Stimulated activated naive B cell treated with anti-CD40 and anti-IgM and Interleukin-4, amounts not matched to agents 10 μg/mL and 1 μg/mL and 100 μg/mL, for 72 hours (primary cell): Measurements from ENCODE around the gene SEZ6.
A peak's percentile ranks its signal among the peaks of the same experiment; 100 is the strongest.

Experiments used
- ATAC-seq, 2 donors: fragments of 150-1000 bp; cut with Tn5 transposase; replicated peaks; 2 replicates each; pipeline ENCODE4 v1.10.0; 2021; ENCODE audit warnings: moderate library complexity in 1 of 2
- DNase-seq: peaks from one replicate; pipeline ENCODE4 v3.0.0; 2021
- H3K27ac Mint-ChIP-seq: one replicate; pipeline ENCODE4 v1.8.0; 2022; ENCODE audit warnings: mild to moderate bottlenecking, mixed read lengths
- H3K27me3 Mint-ChIP-seq, 2 donors: one replicate each; pipeline ENCODE4 v1.8.0; 2022; ENCODE audit warnings: mixed read lengths in 2 of 2
- H3K36me3 Mint-ChIP-seq, 2 donors: one replicate each; pipeline ENCODE4 v1.8.0; 2022; ENCODE audit warnings: mixed read lengths in 2 of 2, mild to moderate bottlenecking in 1 of 2
- H3K4me1 Mint-ChIP-seq, 2 donors: one replicate each; pipeline ENCODE4 v1.8.0; 2022; ENCODE audit warnings: mixed read lengths in 2 of 2, mild to moderate bottlenecking in 1 of 2
- H3K4me3 Mint-ChIP-seq, 2 donors: one replicate each; pipeline ENCODE4 v1.8.0; 2022; ENCODE audit warnings: mild to moderate bottlenecking in 2 of 2, mixed read lengths in 2 of 2, moderate library complexity in 1 of 2
- H3K9me3 Mint-ChIP-seq, 2 donors: one replicate each; pipeline ENCODE4 v1.8.0; 2022; ENCODE audit warnings: mixed read lengths in 2 of 2, mild to moderate bottlenecking in 1 of 2

SEZ6 gene

GRCh38 chr17:28986714-28987655 is 18.8 kb downstream of the SEZ6 start:
- Mint-ChIP-seq H3K4me1 (peaks cover 14 to 15% of the 10 kb centered on the region in 2 donors), H3K27me3 (peaks cover 10 to 12% of the 10 kb centered on the region in 2 donors), H3K9me3 (peaks cover 0 to 1% of the 10 kb centered on the region in 2 donors), H3K4me3 (no peak overlapping the region), H3K36me3 (peaks cover 0 to 8% of the 10 kb centered on the region in 2 donors), H3K27ac (no peak overlapping the region)
- DNase-seq (no peak), ATAC-seq (no peak)

GRCh38 chr17:28985950-28986713 is 19.7 kb downstream of the SEZ6 start:
- ATAC-seq: no peak
- Mint-ChIP-seq H3K36me3 (peaks cover 0 to 8% of the 10 kb centered on the region in 2 donors), H3K9me3 (peaks cover 0 to 1% of the 10 kb centered on the region in 2 donors), H3K27me3 (peaks cover 10% of the 10 kb centered on the region in 2 donors), H3K4me3 (no peak overlapping the region), H3K4me1 (peaks cover 17% of the 10 kb centered on the region in 2 donors), H3K27ac (no peak overlapping the region)
- no peak for DNase-seq

GRCh38 chr17:28983286-28984230 is 22.3 kb downstream of the SEZ6 start:
- Mint-ChIP-seq H3K4me3 (no peak overlapping the region), H3K27me3 (peaks cover 10% of the 10 kb centered on the region in 2 donors), H3K4me1 (peaks cover 19 to 20% of the 10 kb centered on the region in 2 donors), H3K36me3 (peaks cover 0 to 8% of the 10 kb centered on the region in 2 donors), H3K27ac (peak overlapping the region; percentile 9), H3K9me3 (peaks cover 0 to 1% of the 10 kb centered on the region in 2 donors)
- no peak for DNase-seq
- ATAC-seq: no peak

- H3K36me3 Mint-ChIP-seq: peaks cover 0 to 8% of the 10 kb centered on the region in 2 donors
These were observed 23.6 kb downstream of the SEZ6 start for GRCh38 chr17:28982131-28982793.

GRCh38 chr17:28978356-28978964 is 27.4 kb downstream of the SEZ6 start:
- Mint-ChIP-seq H3K36me3 (peaks cover 0 to 8% of the 10 kb centered on the region in 2 donors), H3K9me3 (peaks cover 0 to 1% of the 10 kb centered on the region in 2 donors), H3K4me1 (peaks cover 22 to 23% of the 10 kb centered on the region in 2 donors), H3K27me3 (peaks cover 0 to 7% of the 10 kb centered on the region in 2 donors), H3K27ac (no peak overlapping the region), H3K4me3 (no peak overlapping the region)
- no peak for DNase-seq
- no peak for ATAC-seq

More at GRCh38 chr17:28982131-28982793, 23.6 kb downstream of the SEZ6 start:
- DNase-seq (peak; percentile 51), ATAC-seq (peak; percentile 91)
- Mint-ChIP-seq H3K4me1 (peaks cover 23 to 25% of the 10 kb centered on the region in 2 donors), H3K27me3 (peaks cover 10 to 13% of the 10 kb centered on the region in 2 donors), H3K27ac (peak overlapping the region; percentile 90), H3K4me3 (no peak overlapping the region), H3K9me3 (peaks cover 0 to 1% of the 10 kb centered on the region in 2 donors)

GRCh38 chr17:28977659-28978355 is 28.0 kb downstream of the SEZ6 start:
- H3K27me3 Mint-ChIP-seq: peaks cover 0 to 7% of the 10 kb centered on the region in 2 donors
- ATAC-seq (no peak), DNase-seq (no peak)
- peaks cover 0 to under 1% of the 10 kb centered on the region in 2 donors for H3K9me3 Mint-ChIP-seq
- no peak overlapping the region for H3K27ac Mint-ChIP-seq
- H3K4me1 Mint-ChIP-seq: peaks cover 16 to 17% of the 10 kb centered on the region in 2 donors
- no peak overlapping the region for H3K4me3 Mint-ChIP-seq
- H3K36me3 Mint-ChIP-seq: peaks cover 0 to 7% of the 10 kb centered on the region in 2 donors

- H3K36me3 Mint-ChIP-seq: no peaks in the 10 kb centered on the region
- no peaks in the 10 kb centered on the region for H3K9me3 Mint-ChIP-seq
- no peak overlapping the region for H3K4me3 Mint-ChIP-seq
- H3K4me1 Mint-ChIP-seq: peaks cover 6 to 8% of the 10 kb centered on the region in 2 donors
- DNase-seq (no peak), ATAC-seq (no peak)
- peaks cover 0 to 7% of the 10 kb centered on the region in 2 donors for H3K27me3 Mint-ChIP-seq
- no peak overlapping the region for H3K27ac Mint-ChIP-seq
These were observed 30.2 kb downstream of the SEZ6 start for GRCh38 chr17:28975646-28976045.

GRCh38 chr17:28975031-28975430 is 30.8 kb downstream of the SEZ6 start:
- no peaks in the 10 kb centered on the region for H3K36me3 Mint-ChIP-seq
- H3K27ac Mint-ChIP-seq: no peak overlapping the region
- DNase-seq (no peak), ATAC-seq (no peak)
- H3K4me1 Mint-ChIP-seq: peaks cover 6 to 8% of the 10 kb centered on the region in 2 donors
- H3K27me3 Mint-ChIP-seq: peaks cover 0 to 7% of the 10 kb centered on the region in 2 donors
- H3K4me3 Mint-ChIP-seq: no peak overlapping the region
- no peaks in the 10 kb centered on the region for H3K9me3 Mint-ChIP-seq

GRCh38 chr17:28974451-28974850 is 31.4 kb downstream of the SEZ6 start:
- H3K36me3 Mint-ChIP-seq: no peaks in the 10 kb centered on the region
- H3K4me3 Mint-ChIP-seq: no peak overlapping the region
- DNase-seq: no peak
- no peak overlapping the region for H3K27ac Mint-ChIP-seq
- peaks cover 0 to 7% of the 10 kb centered on the region in 2 donors for H3K27me3 Mint-ChIP-seq
- no peaks in the 10 kb centered on the region for H3K9me3 Mint-ChIP-seq
- ATAC-seq: no peak
- peaks cover 6 to 8% of the 10 kb centered on the region in 2 donors for H3K4me1 Mint-ChIP-seq

- no peaks in the 10 kb centered on the region for H3K36me3 Mint-ChIP-seq
- H3K4me3 Mint-ChIP-seq: no peak overlapping the region
- H3K27me3 Mint-ChIP-seq: peaks cover 0 to 5% of the 10 kb centered on the region in 2 donors
- DNase-seq (no peak), ATAC-seq (no peak)
- no peak overlapping the region for H3K27ac Mint-ChIP-seq
- no peaks in the 10 kb centered on the region for H3K9me3 Mint-ChIP-seq
- H3K4me1 Mint-ChIP-seq: peaks cover 3% of the 10 kb centered on the region in 2 donors
These were observed 32.4 kb downstream of the SEZ6 start for GRCh38 chr17:28973425-28973824.

- no peak for ATAC-seq
- DNase-seq: no peak
- Mint-ChIP-seq H3K27me3 (no peaks in the 10 kb centered on the region), H3K4me3 (no peak overlapping the region), H3K36me3 (no peaks in the 10 kb centered on the region), H3K4me1 (peaks cover 0 to 2% of the 10 kb centered on the region in 2 donors), H3K27ac (no peak overlapping the region), H3K9me3 (no peaks in the 10 kb centered on the region)
These were observed 33.4 kb downstream of the SEZ6 start for GRCh38 chr17:28972437-28972836.

- no peaks in the 10 kb centered on the region for H3K27me3 Mint-ChIP-seq
- H3K4me1 Mint-ChIP-seq: peaks cover 4 to 8% of the 10 kb centered on the region in 2 donors
- ATAC-seq (no peak), DNase-seq (no peak)
- H3K27ac Mint-ChIP-seq: no peak overlapping the region
- no peaks in the 10 kb centered on the region for H3K36me3 Mint-ChIP-seq
- no peak overlapping the region for H3K4me3 Mint-ChIP-seq
- no peaks in the 10 kb centered on the region for H3K9me3 Mint-ChIP-seq
These were observed 35.0 kb downstream of the SEZ6 start for GRCh38 chr17:28970879-28971278.
